ENCODE data around the gene FCRL6.
A peak's percentile ranks its signal among the peaks of the same experiment; 100 is the strongest.

The FCRL6 gene

DNA sequence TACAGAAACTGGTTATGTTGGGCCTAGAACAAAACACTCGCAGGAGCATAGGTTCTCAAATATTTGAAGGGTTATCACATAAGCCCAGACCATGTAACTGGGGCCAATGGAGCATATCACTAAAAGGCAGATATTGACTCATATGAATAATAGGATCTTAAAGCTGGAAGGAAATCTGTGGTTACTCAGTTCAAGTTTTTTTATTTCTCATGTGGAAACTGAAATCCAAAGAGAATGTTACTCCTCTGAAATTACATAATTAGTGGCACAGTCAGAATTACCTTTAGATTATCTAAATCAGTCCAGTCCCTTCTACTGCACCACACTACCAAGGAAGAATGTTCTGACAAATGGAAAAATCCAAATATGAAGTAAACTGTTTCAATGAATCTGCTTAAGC lies 36.6 kb downstream of the FCRL6 start:
- H3K27ac ChIP-seq (ENCODE audit: low read depth, low read length) = no peak overlapping the region
- H3K4me1 ChIP-seq (ENCODE audit: insufficient read depth, low read length) = no peaks in the 10 kb centered on the region
- no peaks in the 10 kb centered on the region for H3K36me3 ChIP-seq (ENCODE audit: insufficient read depth, low read length)
- no peak overlapping the region for H3K4me3 ChIP-seq (ENCODE audit: low read length)
- H3K9ac ChIP-seq (ENCODE audit: low read depth, low read length) = no peak overlapping the region
- H3K27me3 ChIP-seq (ENCODE audit: insufficient read depth, low read length) = peaks cover 8% of the 10 kb centered on the region; the same call in 1 of the 2 replicates
- 94% methylated on average over 1 of the region's 1 CpG for WGBS
- no peaks in the 10 kb centered on the region for H3K9me3 ChIP-seq (ENCODE audit: insufficient read depth, low read depth, low read length)

DNA sequence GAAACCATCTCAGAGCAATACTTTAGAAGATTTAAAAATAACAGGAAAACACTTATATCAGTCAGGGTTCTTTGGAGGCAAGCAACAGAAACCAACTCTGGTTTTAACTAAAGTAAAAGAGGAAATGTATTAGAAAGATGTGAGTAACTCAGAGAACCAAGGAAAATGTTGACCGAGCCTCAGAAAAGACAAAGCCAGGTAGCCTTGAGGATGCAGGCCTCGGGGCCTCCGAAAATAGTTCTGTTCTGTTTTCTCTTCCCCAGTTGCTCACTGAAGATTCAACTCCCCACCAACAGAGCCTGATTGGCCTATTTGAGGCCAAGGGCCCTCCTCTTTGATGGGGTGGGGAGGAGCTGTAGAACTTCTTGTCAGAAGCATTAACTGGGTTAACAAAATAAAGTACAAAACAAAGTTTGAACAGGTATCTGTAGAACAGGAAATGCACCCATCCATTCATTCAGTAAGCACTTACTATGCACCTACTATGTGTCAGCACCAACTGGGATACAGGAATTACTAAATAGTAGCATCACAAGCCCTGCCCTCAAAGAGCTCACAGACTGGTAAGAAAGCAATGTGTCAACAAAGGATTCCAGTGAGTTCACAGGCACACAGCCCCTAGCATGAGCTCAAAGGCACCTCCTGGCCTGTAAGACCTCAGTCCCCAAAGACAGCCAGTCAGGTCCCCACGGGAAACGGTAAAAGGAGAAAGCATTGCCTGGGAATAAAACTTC lies 37.1 kb downstream of the FCRL6 start:
- Histone ChIP-seq H3K4me1 (ENCODE audit: insufficient read depth, low read length) (no peaks in the 10 kb centered on the region), H3K9me3 (ENCODE audit: insufficient read depth, low read depth, low read length) (no peaks in the 10 kb centered on the region), H3K36me3 (ENCODE audit: insufficient read depth, low read length) (no peaks in the 10 kb centered on the region), H3K27ac (ENCODE audit: low read depth, low read length) (no peak overlapping the region), H3K9ac (ENCODE audit: low read depth, low read length) (no peak overlapping the region), H3K4me3 (ENCODE audit: low read length) (no peak overlapping the region), H3K27me3 (ENCODE audit: insufficient read depth, low read length) (peaks cover 5% of the 10 kb centered on the region; the same call in 1 of the 2 replicates)
- 92% methylated on average over 5 of the region's 5 CpGs for WGBS

DNA sequence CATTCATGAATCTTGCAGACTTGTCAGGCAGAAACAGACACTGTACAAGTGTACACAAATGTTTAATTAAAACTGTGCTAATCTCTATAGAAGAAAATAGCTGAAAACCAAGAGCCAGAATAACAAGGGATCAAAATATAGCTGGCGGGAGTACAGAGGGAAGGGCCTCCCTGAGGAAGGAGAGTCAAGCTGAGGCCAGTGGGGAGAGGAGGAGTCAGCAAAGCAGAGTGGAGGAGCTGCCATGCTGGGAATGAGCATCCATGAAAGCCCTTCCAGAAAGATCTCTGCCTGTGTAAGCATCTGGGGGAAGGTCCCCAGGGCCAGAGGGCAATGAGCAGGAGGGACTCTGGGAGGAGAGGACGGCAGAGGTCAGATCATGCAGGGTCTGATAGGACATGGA lies 39.6 kb downstream of the FCRL6 start:
- H3K4me1 ChIP-seq (ENCODE audit: insufficient read depth, low read length) = no peaks in the 10 kb centered on the region
- no peaks in the 10 kb centered on the region for H3K9me3 ChIP-seq (ENCODE audit: insufficient read depth, low read depth, low read length)
- WGBS = 88% methylated on average over 2 of the region's 2 CpGs
- H3K36me3 ChIP-seq (ENCODE audit: insufficient read depth, low read length) = no peaks in the 10 kb centered on the region
- no peak overlapping the region for H3K4me3 ChIP-seq (ENCODE audit: low read length)
- no peaks in the 10 kb centered on the region for H3K27me3 ChIP-seq (ENCODE audit: insufficient read depth, low read length)
- no peak overlapping the region for H3K27ac ChIP-seq (ENCODE audit: low read depth, low read length)
- no peak overlapping the region for H3K9ac ChIP-seq (ENCODE audit: low read depth, low read length)

DNA sequence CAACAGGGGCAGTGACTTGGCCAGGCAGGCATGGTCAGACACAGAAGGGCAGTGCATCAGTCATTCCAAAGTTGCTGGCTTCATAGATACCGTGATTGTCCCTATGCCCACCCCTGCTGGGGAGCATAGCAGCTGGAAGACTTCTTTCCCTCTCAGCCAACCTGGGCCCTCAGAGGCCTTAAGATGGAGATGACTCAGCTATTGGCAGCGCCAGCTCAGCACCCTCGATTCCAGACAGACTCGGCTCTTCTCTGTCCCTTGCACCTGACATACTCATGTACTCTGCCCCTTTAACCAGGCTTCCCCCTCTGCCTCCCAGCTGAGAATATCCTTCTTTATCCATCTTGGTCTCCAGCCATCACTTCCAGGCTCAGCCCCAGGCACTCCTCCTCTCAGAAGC lies 41.3 kb downstream of the FCRL6 start:
- 90% methylated on average over 4 of the region's 4 CpGs for WGBS
- no peaks in the 10 kb centered on the region for H3K9me3 ChIP-seq (ENCODE audit: insufficient read depth, low read depth, low read length)
- H3K4me1 ChIP-seq (ENCODE audit: insufficient read depth, low read length) = no peaks in the 10 kb centered on the region
- H3K36me3 ChIP-seq (ENCODE audit: insufficient read depth, low read length) = no peaks in the 10 kb centered on the region
- no peak overlapping the region for H3K9ac ChIP-seq (ENCODE audit: low read depth, low read length)
- no peak overlapping the region for H3K27ac ChIP-seq (ENCODE audit: low read depth, low read length)
- H3K4me3 ChIP-seq (ENCODE audit: low read length) = no peak overlapping the region
- H3K27me3 ChIP-seq (ENCODE audit: insufficient read depth, low read length) = no peaks in the 10 kb centered on the region

DNA sequence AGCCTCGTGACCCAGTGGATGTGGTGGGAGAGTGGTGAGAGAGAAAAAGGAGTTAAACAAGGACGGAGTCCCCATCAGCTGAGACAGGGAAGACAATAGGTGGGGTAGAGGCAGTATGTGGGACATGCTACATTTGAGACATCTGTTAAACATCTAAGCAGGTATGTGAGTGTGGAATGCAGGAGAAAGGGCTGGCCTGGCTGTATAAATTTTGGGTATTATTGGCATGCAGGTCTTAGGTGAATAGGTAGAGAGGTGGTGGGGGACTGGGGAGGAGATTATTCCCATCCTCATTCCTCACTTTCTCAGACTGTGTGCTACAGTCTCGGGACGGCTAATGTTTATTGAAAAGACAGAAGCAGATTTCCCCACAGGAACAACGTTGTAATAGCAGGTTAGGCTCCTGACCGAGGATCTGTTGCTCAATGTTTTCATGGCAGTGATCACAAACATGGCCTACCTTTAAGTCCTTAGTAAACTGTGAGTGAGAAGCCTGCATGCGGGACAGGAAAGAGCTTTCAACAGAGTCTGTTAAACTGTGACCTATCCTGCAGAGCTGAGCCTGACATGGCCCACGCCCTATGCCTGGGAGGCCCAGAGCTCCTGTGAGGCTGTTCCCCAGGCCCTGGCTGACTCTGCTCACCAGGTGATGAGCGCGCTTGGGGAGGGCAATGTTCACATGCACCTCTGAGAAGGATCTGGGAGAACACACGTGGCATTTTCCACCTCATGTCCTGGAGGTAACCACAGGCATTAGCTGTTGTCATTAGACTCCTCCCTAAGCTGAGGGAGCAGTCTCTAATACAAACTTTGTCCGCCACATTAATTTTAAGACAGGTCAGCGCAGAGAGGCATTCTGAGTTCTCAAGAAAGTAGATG lies 43.8 kb downstream of the FCRL6 start:
- no peaks in the 10 kb centered on the region for H3K4me1 ChIP-seq (ENCODE audit: insufficient read depth, low read length)
- no peak overlapping the region for H3K27ac ChIP-seq (ENCODE audit: low read depth, low read length)
- H3K27me3 ChIP-seq (ENCODE audit: insufficient read depth, low read length) = no peaks in the 10 kb centered on the region
- H3K9me3 ChIP-seq (ENCODE audit: insufficient read depth, low read depth, low read length) = no peaks in the 10 kb centered on the region
- no peak overlapping the region for H3K4me3 ChIP-seq (ENCODE audit: low read length)
- no peak overlapping the region for H3K9ac ChIP-seq (ENCODE audit: low read depth, low read length)
- no peaks in the 10 kb centered on the region for H3K36me3 ChIP-seq (ENCODE audit: insufficient read depth, low read length)
- WGBS = 83% methylated on average over 13 of the region's 13 CpGs

DNA sequence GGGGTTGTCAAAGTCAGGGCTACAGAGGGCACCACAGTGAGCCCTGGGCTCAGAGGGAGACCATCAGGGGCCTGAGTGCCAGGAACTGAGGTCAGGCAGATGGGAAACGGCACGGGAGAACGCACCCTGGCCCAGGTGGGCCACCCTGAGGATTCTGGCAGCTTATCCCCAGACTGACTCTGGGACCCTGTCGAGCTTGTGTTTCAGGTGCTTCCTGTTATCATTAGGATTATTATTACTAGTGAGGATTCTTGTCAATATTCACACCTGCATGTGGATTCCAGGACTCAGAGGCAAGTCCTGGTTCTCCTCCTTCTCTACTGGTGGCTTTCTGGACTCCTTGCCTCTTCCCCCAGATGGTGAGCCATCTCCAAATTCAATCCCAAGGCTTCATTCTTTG lies 45.1 kb downstream of the FCRL6 start:
- Histone ChIP-seq H3K27me3 (ENCODE audit: insufficient read depth, low read length) (no peaks in the 10 kb centered on the region), H3K9ac (ENCODE audit: low read depth, low read length) (no peak overlapping the region), H3K36me3 (ENCODE audit: insufficient read depth, low read length) (no peaks in the 10 kb centered on the region), H3K9me3 (ENCODE audit: insufficient read depth, low read depth, low read length) (no peaks in the 10 kb centered on the region), H3K4me3 (ENCODE audit: low read length) (no peak overlapping the region), H3K4me1 (ENCODE audit: insufficient read depth, low read length) (no peaks in the 10 kb centered on the region), H3K27ac (ENCODE audit: low read depth, low read length) (no peak overlapping the region)
- WGBS = 84% methylated on average over 4 of the region's 4 CpGs

DNA sequence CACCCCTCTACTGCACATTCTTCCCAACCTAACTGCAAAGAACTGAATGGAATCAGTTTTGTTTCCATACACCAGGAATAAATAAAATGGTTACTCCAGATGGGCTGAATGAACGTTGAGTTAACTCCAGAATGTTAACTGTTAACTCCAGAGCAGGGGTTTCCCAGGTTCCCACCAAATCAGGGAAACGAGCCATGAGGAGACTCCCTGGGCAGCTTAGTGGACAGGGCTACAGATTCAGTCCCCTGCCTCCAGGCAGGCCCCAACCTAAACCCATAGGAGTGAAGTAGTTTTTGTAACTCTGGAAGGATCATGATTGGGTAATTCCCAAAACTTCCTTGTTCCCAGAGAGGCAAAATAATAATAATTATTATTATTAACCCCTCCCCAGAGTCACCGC lies 46.2 kb downstream of the FCRL6 start:
- Histone ChIP-seq H3K27me3 (ENCODE audit: insufficient read depth, low read length) (peaks cover 11% of the 10 kb centered on the region), H3K36me3 (ENCODE audit: insufficient read depth, low read length) (no peaks in the 10 kb centered on the region), H3K9ac (ENCODE audit: low read depth, low read length) (no peak overlapping the region), H3K27ac (ENCODE audit: low read depth, low read length) (no peak overlapping the region), H3K4me1 (ENCODE audit: insufficient read depth, low read length) (no peaks in the 10 kb centered on the region), H3K4me3 (ENCODE audit: low read length) (no peak overlapping the region), H3K9me3 (ENCODE audit: insufficient read depth, low read depth, low read length) (no peaks in the 10 kb centered on the region)
- WGBS = 64% methylated on average over 3 of the region's 3 CpGs

DNA sequence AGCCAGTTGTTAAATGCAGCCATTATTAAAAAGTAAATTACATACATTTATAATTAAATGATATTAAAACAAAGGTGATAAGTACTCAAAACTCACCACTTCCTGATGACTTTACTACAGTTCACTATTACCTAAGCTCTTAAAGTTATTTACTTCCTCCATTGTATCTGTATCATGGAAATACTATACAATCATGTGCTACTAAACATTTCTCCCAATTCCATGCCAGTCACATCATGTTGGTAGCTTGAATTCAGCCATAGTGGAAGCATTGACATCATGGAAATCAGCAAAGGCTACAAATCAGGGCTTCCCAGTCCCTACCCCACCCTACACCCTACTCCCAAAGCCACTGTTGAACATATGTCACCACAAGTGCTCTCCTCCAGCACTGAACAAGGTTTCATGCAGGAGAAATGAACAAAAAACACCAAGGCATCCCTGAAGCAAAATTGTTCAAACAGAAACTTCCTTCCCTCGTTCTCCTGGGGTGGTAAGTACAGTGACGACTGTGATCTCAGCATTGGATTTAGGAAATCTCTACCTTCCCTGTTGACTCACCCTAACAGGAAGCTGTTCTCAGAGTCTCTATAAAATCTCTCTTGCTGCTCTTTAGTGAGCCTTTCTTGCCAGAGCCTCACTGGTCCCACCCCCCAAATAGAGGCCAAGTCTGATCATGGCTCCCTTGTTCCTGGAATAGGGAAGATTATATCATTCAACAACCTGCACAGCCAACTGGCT lies 47.6 kb downstream of the FCRL6 start:
- H3K9me3 ChIP-seq (ENCODE audit: insufficient read depth, low read depth, low read length) = no peaks in the 10 kb centered on the region
- H3K27ac ChIP-seq (ENCODE audit: low read depth, low read length) = no peak overlapping the region
- H3K27me3 ChIP-seq (ENCODE audit: insufficient read depth, low read length) = peaks cover 25% of the 10 kb centered on the region
- no peak overlapping the region for H3K4me3 ChIP-seq (ENCODE audit: low read length)
- no peaks in the 10 kb centered on the region for H3K36me3 ChIP-seq (ENCODE audit: insufficient read depth, low read length)
- 81% methylated on average over 2 of the region's 2 CpGs for WGBS
- peaks cover 5% of the 10 kb centered on the region; the same call in 1 of the 2 replicates for H3K4me1 ChIP-seq (ENCODE audit: insufficient read depth, low read length)
- H3K9ac ChIP-seq (ENCODE audit: low read depth, low read length) = no peak overlapping the region

DNA sequence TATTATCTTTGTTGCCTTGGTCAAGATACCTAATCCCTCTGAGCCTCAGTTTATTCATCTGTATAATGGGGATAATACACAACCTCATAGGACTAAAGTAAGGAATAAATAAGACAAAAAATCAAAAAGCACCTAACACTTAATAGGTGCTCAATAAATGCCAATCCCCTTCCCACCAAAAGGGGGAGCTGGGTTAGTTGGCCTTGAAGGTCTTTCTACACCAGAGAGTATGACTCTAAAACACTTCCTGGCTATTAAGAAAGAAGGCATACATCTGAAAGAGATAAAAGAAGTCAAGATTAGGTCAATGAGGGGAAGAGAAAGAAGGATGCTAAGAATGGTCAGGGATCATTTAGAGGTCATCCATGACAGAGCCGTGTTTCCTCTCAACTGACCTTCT lies 49.2 kb downstream of the FCRL6 start:
- H3K4me3 ChIP-seq (ENCODE audit: low read length) = no peak overlapping the region
- no peak overlapping the region for H3K9ac ChIP-seq (ENCODE audit: low read depth, low read length)
- 81% methylated on average over 1 of the region's 1 CpG for WGBS

DNA sequence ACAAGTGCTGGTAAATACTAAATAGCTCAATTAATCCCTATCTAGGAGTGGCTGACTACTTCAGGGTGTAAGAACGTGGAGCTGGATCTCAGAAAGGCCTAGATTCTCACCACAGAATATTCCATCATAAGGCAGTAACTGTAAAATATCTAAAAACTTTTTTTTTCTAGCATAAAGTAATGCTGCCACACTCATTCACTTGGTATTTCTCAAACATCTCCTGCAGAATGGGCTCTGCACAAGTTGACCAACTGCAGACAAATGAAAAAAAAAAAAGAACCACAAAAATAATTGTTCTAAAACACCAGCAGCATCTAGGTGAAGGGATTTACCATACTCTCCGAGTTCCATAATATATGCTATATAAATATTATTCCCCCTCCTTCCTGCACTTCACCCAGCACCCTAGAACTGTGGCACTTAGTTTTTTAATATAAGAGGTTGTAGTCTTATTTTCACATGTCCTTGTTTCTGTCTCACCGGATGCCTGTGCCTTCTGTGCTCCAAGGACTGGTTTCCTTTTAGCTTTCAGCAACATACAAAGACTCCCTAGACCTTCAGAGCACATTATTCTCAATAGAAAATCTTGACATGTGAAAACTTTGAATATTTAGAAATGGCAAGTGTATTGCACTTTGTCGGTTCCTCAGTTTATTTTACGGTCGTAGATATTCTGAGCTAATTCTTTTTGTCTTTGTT lies 51.4 kb downstream of the FCRL6 start:
- no peak overlapping the region for H3K27ac ChIP-seq (ENCODE audit: low read depth, low read length)
- H3K4me3 ChIP-seq (ENCODE audit: low read length) = peak overlapping the region; percentile 66

More for the DNA sequence above, 49.2 kb downstream of the FCRL6 start:
- H3K36me3 ChIP-seq (ENCODE audit: insufficient read depth, low read length) = no peaks in the 10 kb centered on the region
- peaks cover 5% of the 10 kb centered on the region; the same call in 1 of the 2 replicates for H3K4me1 ChIP-seq (ENCODE audit: insufficient read depth, low read length)
- no peak overlapping the region for H3K27ac ChIP-seq (ENCODE audit: low read depth, low read length)
- H3K9me3 ChIP-seq (ENCODE audit: insufficient read depth, low read depth, low read length) = no peaks in the 10 kb centered on the region
- peaks cover 42% of the 10 kb centered on the region for H3K27me3 ChIP-seq (ENCODE audit: insufficient read depth, low read length)

More for the DNA sequence above, 51.4 kb downstream of the FCRL6 start:
- WGBS = 29% methylated on average over 5 of the region's 6 CpGs
- Histone ChIP-seq H3K27me3 (ENCODE audit: insufficient read depth, low read length) (peaks cover 48% of the 10 kb centered on the region), H3K4me1 (ENCODE audit: insufficient read depth, low read length) (peaks cover 5% of the 10 kb centered on the region; the same call in 1 of the 2 replicates), H3K9me3 (ENCODE audit: insufficient read depth, low read depth, low read length) (no peaks in the 10 kb centered on the region), H3K9ac (ENCODE audit: low read depth, low read length) (no peak overlapping the region), H3K36me3 (ENCODE audit: insufficient read depth, low read length) (no peaks in the 10 kb centered on the region)
